Measurements from ENCODE around the gene NXPH4. TPM values are rescaled to one million over a fixed set of nuclear protein-coding genes. Genes with fewer than 3 reads are reported as not detected.

Gene NXPH4
- total and polyA plus RNA-seq, 10 of the 15 experiments (the other 5 are each of a cell fraction or from before 2014, with no cell fraction given) = 0.03 to 0.26 TPM; not detected in 8

DNA sequence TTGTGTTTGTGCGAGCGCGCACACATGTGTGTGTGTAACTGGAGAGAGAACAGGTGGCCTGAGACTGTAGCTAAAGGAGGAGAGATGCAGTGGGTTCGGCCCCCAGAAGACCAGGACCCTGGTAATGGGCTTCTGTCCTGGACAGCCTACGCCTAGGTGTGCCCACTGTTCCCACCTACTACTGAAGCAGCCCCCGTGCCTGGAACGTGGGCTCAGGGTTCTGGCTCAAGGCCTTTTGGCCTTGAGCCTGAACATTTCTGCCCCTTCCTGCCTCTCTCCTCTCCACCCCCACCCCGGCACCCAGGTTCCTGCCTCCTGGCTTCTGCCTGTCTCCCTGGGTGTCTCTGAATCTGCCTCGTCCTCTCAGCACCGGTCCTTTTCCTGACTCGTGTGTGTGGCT is 1.5 kb upstream of the NXPH4 start (continued):
- TF ChIP-seq IRF5 (IDR thresholded peaks at IDR 0.05; ENCODE audit: borderline replicate concordance) (no peak), HCFC1 (IDR thresholded peaks at IDR 0.05; ENCODE audit: low read length) (no peak), CBFB (IDR thresholded peaks at IDR 0.05; ENCODE audit: low read depth) (no peak)

GRCh38 chr12:57215668-57216013 is 953 bp upstream of the NXPH4 start:
- no peak overlapping the region for H3K27ac ChIP-seq (ENCODE audit: control insufficient read depth, insufficient read depth)
- BruUV-seq (replicated peaks) = no TSS peak
- no peaks in the 10 kb centered on the region for H3K79me2 ChIP-seq (ENCODE audit: control insufficient read depth, insufficient read depth, low read length)
- under 1% methylated on average over 7 of the region's 7 CpGs for WGBS (ENCODE audit: insufficient coverage, insufficient replicate concordance, low lambda C conversion rate, missing lambda C conversion rate)
- no peaks in the 10 kb centered on the region for H3K9me3 ChIP-seq (replicated peaks; ENCODE audit: control insufficient read depth, insufficient read depth, low read length)
- ChIA-PET CTCF (interaction anchor here (0.6 to 4.7 kb wide), 7 partner anchors 13 to 245 kb away, joined by 3 to 271 read pairs (median 6); partner anchors contain the start of gene SHMT2), RAD21 (ENCODE audit: unreplicated experiment) (interaction anchor here (0.6 to 3.6 kb wide), 6 partner anchors 12 to 31 kb away, joined by 3 to 21 read pairs (median 3); partner anchors contain the start of gene SHMT2), POLR2A (no interaction called here), SMC1A (ENCODE audit: uncharacterized antibody, unreplicated experiment) (interaction anchor here (3.6 to 4.2 kb wide), 2 partner anchors 14 to 26 kb away, joined by 36 to 55 read pairs; partner anchors contain the start of gene SHMT2)
- ATAC-seq (peak; percentile 65), DNase-seq (ENCODE audit: low read depth, low spot score) (no peak), FAIRE-seq (peak; percentile 69)
- H3K4me3 ChIP-seq = peak overlapping the region; percentile 50
- intact Hi-C loops (cut with micrococcal nuclease; ENCODE audit: unreplicated experiment) = no loop called here
- H3K27me3 ChIP-seq (replicated peaks in 1 of 2; ENCODE audit: control insufficient read depth in 2 of 2, insufficient read depth in 2 of 2, low read length in 1 of 2) = peaks cover 27 to 29% of the 10 kb centered on the region in 2 experiments
- in situ Hi-C loops (cut with MboI) = no loop called here
- peaks cover 13% of the 10 kb centered on the region for H3K4me1 ChIP-seq (ENCODE audit: control insufficient read depth, insufficient read depth, low read length)
- no peaks in the 10 kb centered on the region for H4K20me1 ChIP-seq (ENCODE audit: control insufficient read depth, insufficient read depth)
- H3K9ac ChIP-seq (ENCODE audit: control insufficient read depth, insufficient read depth, low read length) = no peak overlapping the region
- H2AFZ ChIP-seq (ENCODE audit: control insufficient read depth, low read depth, low read length) = no peak overlapping the region
- no peaks in the 10 kb centered on the region for H3K36me3 ChIP-seq (ENCODE audit: control insufficient read depth in 2 of 2, insufficient read depth in 2 of 2, low read length in 1 of 2)
- peak overlapping the region; percentile 83 for H3K4me2 ChIP-seq (ENCODE audit: control insufficient read depth, insufficient read depth)
- no peak for TF ChIP-seq GATAD2B (conservative IDR thresholded peaks at IDR 0.05; ENCODE audit: low read depth)
- no peak for TF ChIP-seq BMI1 (IDR thresholded peaks at IDR 0.05; ENCODE audit: borderline replicate concordance)
- TF ChIP-seq SUZ12 (IDR thresholded peaks at IDR 0.05; ENCODE audit: unreplicated experiment) = no peak
- TF ChIP-seq STAT3 (IDR thresholded peaks at IDR 0.05; ENCODE audit: low read depth, low read length) = no peak
- TF ChIP-seq HDAC6 (IDR thresholded peaks at IDR 0.05; ENCODE audit: unreplicated experiment) = no peak
- TF ChIP-seq, protein P1, sequence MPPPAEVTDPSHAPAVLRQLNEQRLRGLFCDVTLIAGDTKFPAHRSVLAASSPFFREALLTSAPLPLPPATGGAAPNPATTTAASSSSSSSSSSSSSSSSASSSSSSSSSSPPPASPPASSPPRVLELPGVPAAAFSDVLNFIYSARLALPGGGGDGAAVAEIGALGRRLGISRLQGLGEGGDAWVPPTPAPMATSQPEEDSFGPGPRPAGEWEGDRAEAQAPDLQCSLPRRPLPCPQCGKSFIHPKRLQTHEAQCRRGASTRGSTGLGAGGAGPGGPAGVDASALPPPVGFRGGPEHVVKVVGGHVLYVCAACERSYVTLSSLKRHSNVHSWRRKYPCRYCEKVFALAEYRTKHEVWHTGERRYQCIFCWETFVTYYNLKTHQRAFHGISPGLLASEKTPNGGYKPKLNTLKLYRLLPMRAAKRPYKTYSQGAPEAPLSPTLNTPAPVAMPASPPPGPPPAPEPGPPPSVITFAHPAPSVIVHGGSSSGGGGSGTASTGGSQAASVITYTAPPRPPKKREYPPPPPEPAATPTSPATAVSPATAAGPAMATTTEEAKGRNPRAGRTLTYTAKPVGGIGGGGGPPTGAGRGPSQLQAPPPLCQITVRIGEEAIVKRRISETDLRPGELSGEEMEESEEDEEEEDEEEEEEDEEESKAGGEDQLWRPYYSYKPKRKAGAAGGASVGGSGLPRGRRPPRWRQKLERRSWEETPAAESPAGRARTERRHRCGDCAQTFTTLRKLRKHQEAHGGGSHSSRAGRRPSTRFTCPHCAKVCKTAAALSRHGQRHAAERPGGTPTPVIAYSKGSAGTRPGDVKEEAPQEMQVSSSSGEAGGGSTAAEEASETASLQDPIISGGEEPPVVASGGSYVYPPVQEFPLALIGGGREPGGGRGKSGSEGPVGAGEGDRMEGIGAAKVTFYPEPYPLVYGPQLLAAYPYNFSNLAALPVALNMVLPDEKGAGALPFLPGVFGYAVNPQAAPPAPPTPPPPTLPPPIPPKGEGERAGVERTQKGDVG (CRISPR knock-in tag; IDR thresholded peaks at IDR 0.05) = no peak
- TF ChIP-seq, protein P2, sequence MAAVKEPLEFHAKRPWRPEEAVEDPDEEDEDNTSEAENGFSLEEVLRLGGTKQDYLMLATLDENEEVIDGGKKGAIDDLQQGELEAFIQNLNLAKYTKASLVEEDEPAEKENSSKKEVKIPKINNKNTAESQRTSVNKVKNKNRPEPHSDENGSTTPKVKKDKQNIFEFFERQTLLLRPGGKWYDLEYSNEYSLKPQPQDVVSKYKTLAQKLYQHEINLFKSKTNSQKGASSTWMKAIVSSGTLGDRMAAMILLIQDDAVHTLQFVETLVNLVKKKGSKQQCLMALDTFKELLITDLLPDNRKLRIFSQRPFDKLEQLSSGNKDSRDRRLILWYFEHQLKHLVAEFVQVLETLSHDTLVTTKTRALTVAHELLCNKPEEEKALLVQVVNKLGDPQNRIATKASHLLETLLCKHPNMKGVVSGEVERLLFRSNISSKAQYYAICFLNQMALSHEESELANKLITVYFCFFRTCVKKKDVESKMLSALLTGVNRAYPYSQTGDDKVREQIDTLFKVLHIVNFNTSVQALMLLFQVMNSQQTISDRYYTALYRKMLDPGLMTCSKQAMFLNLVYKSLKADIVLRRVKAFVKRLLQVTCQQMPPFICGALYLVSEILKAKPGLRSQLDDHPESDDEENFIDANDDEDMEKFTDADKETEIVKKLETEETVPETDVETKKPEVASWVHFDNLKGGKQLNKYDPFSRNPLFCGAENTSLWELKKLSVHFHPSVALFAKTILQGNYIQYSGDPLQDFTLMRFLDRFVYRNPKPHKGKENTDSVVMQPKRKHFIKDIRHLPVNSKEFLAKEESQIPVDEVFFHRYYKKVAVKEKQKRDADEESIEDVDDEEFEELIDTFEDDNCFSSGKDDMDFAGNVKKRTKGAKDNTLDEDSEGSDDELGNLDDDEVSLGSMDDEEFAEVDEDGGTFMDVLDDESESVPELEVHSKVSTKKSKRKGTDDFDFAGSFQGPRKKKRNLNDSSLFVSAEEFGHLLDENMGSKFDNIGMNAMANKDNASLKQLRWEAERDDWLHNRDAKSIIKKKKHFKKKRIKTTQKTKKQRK (IDR thresholded peaks at IDR 0.05; ENCODE audit: low read depth, low read length) = no peak
- TF ChIP-seq SP1 (IDR thresholded peaks at IDR 0.05; ENCODE audit: low read depth, low read length) = no peak
- TF ChIP-seq NFYB (IDR thresholded peaks at IDR 0.05; ENCODE audit: insufficient read depth, low read depth, low read length) = no peak
